ENCODE data around the gene DEPP1. TPM values are rescaled to one million over a fixed set of nuclear protein-coding genes. Genes with fewer than 3 reads are reported as not detected.

The DEPP1 gene
- total and polyA plus RNA-seq, 2 of the 4 experiments (the other 2 are of a cell fraction), result 13.6 to 30.0 TPM

- intact Hi-C loops (cut with micrococcal nuclease) (no loop called here), in situ Hi-C loops (cut with MboI; ENCODE audit: low sequenced_read_pairs) (loop anchor here (25.0 kb wide), 4 partner anchors 1015 to 1860 kb away; partner anchors contain the start of genes CSGALNACT2 and HNRNPF), dilution Hi-C loops (cut with HindIII; ENCODE audit: low sequenced_read_pairs, unreplicated experiment) (no loop called here)
- peak overlapping the region; percentile 76; the same call in 1 of the 2 replicates for H3K27ac ChIP-seq (ENCODE audit: insufficient read depth, low read length)
- H3K36me3 ChIP-seq (ENCODE audit: control insufficient read depth, insufficient read depth, low read length), result peaks cover 3% of the 10 kb centered on the region; the same call in 1 of the 2 replicates
- H2AFZ ChIP-seq (replicated peaks; ENCODE audit: low read length, poor library complexity), result no peak overlapping the region
- 0 out of 2 replicates have a peak overlapping the region, but pooled peaks have one; percentile 81 for H2BK20ac ChIP-seq (ENCODE audit: low read depth, low read length)
- H3K14ac ChIP-seq (replicated peaks; ENCODE audit: low read depth, low read length), result peak overlapping the region; percentile 95
- H3K9me1 ChIP-seq (ENCODE audit: insufficient read depth, low read length), result peaks cover 50% of the 10 kb centered on the region
- peaks cover 47% of the 10 kb centered on the region for H3K4me1 ChIP-seq (ENCODE audit: control insufficient read depth, insufficient read depth, low read length)
- H3K23ac ChIP-seq (ENCODE audit: low read depth, low read length), result no peak overlapping the region
- H4K8ac ChIP-seq (ENCODE audit: low read depth in 2 of 2, low read length in 2 of 2), result peak overlapping the region; percentile 92 to 96; a peak in 2 of 4 replicates
- 100% methylated on average over 1 of the region's 6 CpGs; no CpG with 5 or more reads in 1 of the 2 experiments for WGBS, 2 experiments (ENCODE audit: extremely low coverage in 2 of 2, insufficient read length in 1 of 2)
- H3K18ac ChIP-seq (ENCODE audit: low read depth, low read length), result peak overlapping the region; percentile 96
- H4K20me1 ChIP-seq (ENCODE audit: insufficient read depth, low read length), result no peaks in the 10 kb centered on the region
- peak overlapping the region; percentile 97 for H2BK120ac ChIP-seq (ENCODE audit: low read depth, low read length)
- H3K4me2 ChIP-seq (ENCODE audit: low read depth, low read length), result no peak overlapping the region
- peak overlapping the region; percentile 99 for H2AK5ac ChIP-seq (ENCODE audit: low read depth, low read length)
- CTCF ChIA-PET, result no interaction called here
- H2AK9ac ChIP-seq (replicated peaks; ENCODE audit: low read depth, low read length, poor library complexity), result no peak overlapping the region
- 0 out of 2 replicates have a peak overlapping the region, but pooled peaks have one; percentile 47 for H3K9ac ChIP-seq (ENCODE audit: low read depth, low read length)
- H3K79me1 ChIP-seq (ENCODE audit: low read depth in 1 of 2, low read length in 2 of 2), result peaks cover 7 to 22% of the 10 kb centered on the region in 2 experiments
- POLR2A ChIA-PET (ENCODE audit: unreplicated experiment), result no interaction called here
- BruUV-seq (replicated peaks), result no TSS peak
- H4K5ac ChIP-seq (ENCODE audit: low read depth, low read length), result peak overlapping the region; percentile 97
- H3K9me3 ChIP-seq (ENCODE audit: control insufficient read depth, insufficient read depth, low read length), result no peaks in the 10 kb centered on the region
- TF ChIP-seq MAZ (IDR thresholded peaks at IDR 0.05; ENCODE audit: borderline replicate concordance, low read depth, low read length), result no peak
- no peak for TF ChIP-seq CTCF (conservative IDR thresholded peaks at IDR 0.05; ENCODE audit: low read depth, low read length)
- TF ChIP-seq BHLHE40 (IDR thresholded peaks at IDR 0.05; ENCODE audit: low read depth, low read length), result no peak
- TF ChIP-seq, protein P1, sequence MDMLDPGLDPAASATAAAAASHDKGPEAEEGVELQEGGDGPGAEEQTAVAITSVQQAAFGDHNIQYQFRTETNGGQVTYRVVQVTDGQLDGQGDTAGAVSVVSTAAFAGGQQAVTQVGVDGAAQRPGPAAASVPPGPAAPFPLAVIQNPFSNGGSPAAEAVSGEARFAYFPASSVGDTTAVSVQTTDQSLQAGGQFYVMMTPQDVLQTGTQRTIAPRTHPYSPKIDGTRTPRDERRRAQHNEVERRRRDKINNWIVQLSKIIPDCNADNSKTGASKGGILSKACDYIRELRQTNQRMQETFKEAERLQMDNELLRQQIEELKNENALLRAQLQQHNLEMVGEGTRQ (IDR thresholded peaks at IDR 0.05; ENCODE audit: low read depth, low read length), result no peak
- TF ChIP-seq, protein P2, sequence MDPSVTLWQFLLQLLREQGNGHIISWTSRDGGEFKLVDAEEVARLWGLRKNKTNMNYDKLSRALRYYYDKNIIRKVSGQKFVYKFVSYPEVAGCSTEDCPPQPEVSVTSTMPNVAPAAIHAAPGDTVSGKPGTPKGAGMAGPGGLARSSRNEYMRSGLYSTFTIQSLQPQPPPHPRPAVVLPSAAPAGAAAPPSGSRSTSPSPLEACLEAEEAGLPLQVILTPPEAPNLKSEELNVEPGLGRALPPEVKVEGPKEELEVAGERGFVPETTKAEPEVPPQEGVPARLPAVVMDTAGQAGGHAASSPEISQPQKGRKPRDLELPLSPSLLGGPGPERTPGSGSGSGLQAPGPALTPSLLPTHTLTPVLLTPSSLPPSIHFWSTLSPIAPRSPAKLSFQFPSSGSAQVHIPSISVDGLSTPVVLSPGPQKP (IDR thresholded peaks at IDR 0.05; ENCODE audit: borderline replicate concordance, low read depth, low read length), result no peak
- no peak for TF ChIP-seq MAFK (IDR thresholded peaks at IDR 0.05; ENCODE audit: low read depth, low read length)
- TF ChIP-seq RFX5 (IDR thresholded peaks at IDR 0.05; ENCODE audit: low read depth, low read length), result no peak
- TF ChIP-seq RCOR1 (IDR thresholded peaks at IDR 0.05; ENCODE audit: insufficient replicate concordance, low read length), result no peak
- no peak for TF ChIP-seq CHD1 (IDR thresholded peaks at IDR 0.05; ENCODE audit: low read depth, low read length)
- DNase-seq, result no peak
- no peak overlapping the region for H3K4me3 ChIP-seq (ENCODE audit: insufficient read depth, low read depth, low read length)
- H2BK15ac ChIP-seq (ENCODE audit: low read depth, low read length), result peak overlapping the region; percentile 95; the same call in 2 of the 3 replicates
- no peak for ATAC-seq (ENCODE audit: low read depth)
- H3K4ac ChIP-seq (ENCODE audit: low read depth, low read length), result peak overlapping the region; percentile 98
- no peaks in the 10 kb centered on the region for H3K27me3 ChIP-seq (ENCODE audit: control insufficient read depth, insufficient read depth, low read length)
- H3K56ac ChIP-seq (ENCODE audit: extremely low read depth, insufficient read depth, low read length), result peak overlapping the region; percentile 42; the same call in 1 of the 2 replicates
- peak overlapping the region; percentile 96; the same call in 1 of the 2 replicates for H4K91ac ChIP-seq (ENCODE audit: insufficient read depth, low read depth, low read length)
- peak overlapping the region; percentile 98 for H2BK5ac ChIP-seq (ENCODE audit: low read depth, low read length, poor library complexity, severe bottlenecking)
Measured at GRCh38 chr10:44997105-44997748, 18.6 kb upstream of the DEPP1 start.

Measured in IMR-90 (cell line).